Endothelial cell of umbilical vein (primary cell): ENCODE measurements around the gene MYH10.

Experiments used
- POLR2A ChIP-seq: IDR thresholded peaks from 2 replicates; pipeline ENCODE4 v1.6.1; 2012; ENCODE audit warnings: low read depth, mild to moderate bottlenecking, control low read depth, low read length
- POLR2AphosphoS5 ChIP-seq: IDR thresholded peaks from 2 replicates; pipeline ENCODE4 v1.6.1; 2012; ENCODE audit warnings: low read depth, mild to moderate bottlenecking, control low read depth, low read length, moderate library complexity; ENCODE audit not compliant: insufficient read depth
- TF ChIP-seq, protein P1 (sequence below), 2 donors: IDR thresholded peaks; 1 replicate in 1 of 2; 2 replicates in 1 of 2; pipeline ENCODE4 v1.5.1; 2011; ENCODE audit warnings: low read length in 2 of 2, mild to moderate bottlenecking in 2 of 2, moderate library complexity in 2 of 2, control low read depth in 1 of 2, inconsistent platforms in 1 of 2, low read depth in 1 of 2; ENCODE audit not compliant: insufficient read depth in 1 of 2; ENCODE audit errors: extremely low read depth in 1 of 2

DNA sequence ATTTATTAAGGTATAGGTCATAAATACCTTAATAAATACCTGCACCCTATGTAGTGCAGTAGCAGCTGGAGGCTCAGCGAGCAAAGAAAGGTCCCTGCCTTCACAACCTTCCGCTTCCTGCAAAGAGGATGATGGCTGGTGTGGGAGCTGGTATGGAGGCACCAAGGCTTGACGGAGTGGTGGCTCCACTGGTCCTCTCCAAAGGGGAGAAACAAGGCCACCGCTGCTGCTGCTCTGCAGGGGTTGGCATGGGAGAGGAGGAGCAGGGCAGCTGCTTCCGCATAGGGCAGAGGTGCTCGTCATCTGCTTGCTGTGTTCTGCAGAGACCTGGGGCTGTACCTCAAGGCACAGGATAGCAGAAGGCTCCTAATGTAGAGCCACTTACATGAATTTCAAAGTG is 142.0 kb downstream of the MYH10 start:
- TF ChIP-seq POLR2A (no peak), POLR2AphosphoS5 (no peak)
- TF ChIP-seq, protein P1, sequence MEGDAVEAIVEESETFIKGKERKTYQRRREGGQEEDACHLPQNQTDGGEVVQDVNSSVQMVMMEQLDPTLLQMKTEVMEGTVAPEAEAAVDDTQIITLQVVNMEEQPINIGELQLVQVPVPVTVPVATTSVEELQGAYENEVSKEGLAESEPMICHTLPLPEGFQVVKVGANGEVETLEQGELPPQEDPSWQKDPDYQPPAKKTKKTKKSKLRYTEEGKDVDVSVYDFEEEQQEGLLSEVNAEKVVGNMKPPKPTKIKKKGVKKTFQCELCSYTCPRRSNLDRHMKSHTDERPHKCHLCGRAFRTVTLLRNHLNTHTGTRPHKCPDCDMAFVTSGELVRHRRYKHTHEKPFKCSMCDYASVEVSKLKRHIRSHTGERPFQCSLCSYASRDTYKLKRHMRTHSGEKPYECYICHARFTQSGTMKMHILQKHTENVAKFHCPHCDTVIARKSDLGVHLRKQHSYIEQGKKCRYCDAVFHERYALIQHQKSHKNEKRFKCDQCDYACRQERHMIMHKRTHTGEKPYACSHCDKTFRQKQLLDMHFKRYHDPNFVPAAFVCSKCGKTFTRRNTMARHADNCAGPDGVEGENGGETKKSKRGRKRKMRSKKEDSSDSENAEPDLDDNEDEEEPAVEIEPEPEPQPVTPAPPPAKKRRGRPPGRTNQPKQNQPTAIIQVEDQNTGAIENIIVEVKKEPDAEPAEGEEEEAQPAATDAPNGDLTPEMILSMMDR (IDR thresholded peaks at IDR 0.05; ENCODE audit: extremely low read depth in 1 of 2, insufficient read depth in 1 of 2, low read depth in 1 of 2, low read length in 2 of 2), result no peak
